ENCODE measurements around the gene TAP2. TPM values are rescaled to one million over a fixed set of nuclear protein-coding genes. Genes with fewer than 3 reads are reported as not detected.

The TAP2 gene
- total RNA-seq, 1 donor from 2014 or later = 24.2 TPM

GRCh38 chr6:32794510-32794909 is 44.0 kb downstream of the TAP2 start:
- DNase-seq (ENCODE audit: low spot score in 2 of 2, unreplicated experiment in 2 of 2) = no peak
- peaks cover 73% of the 10 kb centered on the region for H3K27me3 Mint-ChIP-seq (ENCODE audit: low read depth)
- H3K4me3 Mint-ChIP-seq = no peak overlapping the region
- TF ChIP-seq CTCF (IDR thresholded peaks at IDR 0.05; ENCODE audit: unreplicated experiment) = no peak
- H3K9me3 Mint-ChIP-seq = peaks cover 8% of the 10 kb centered on the region
- H3K36me3 Mint-ChIP-seq = no peaks in the 10 kb centered on the region
- H3K4me1 Mint-ChIP-seq = peaks cover 2% of the 10 kb centered on the region
- H3K27ac Mint-ChIP-seq = no peak overlapping the region

- Mint-ChIP-seq H3K4me3 (no peak overlapping the region), H3K36me3 (no peaks in the 10 kb centered on the region), H3K9me3 (peaks cover under 1% of the 10 kb centered on the region), H3K27ac (no peak overlapping the region), H3K4me1 (peaks cover 2% of the 10 kb centered on the region), H3K27me3 (ENCODE audit: low read depth) (peaks cover 68% of the 10 kb centered on the region)
- TF ChIP-seq CTCF (IDR thresholded peaks at IDR 0.05; ENCODE audit: unreplicated experiment) = no peak
- no peak for DNase-seq (ENCODE audit: low spot score in 2 of 2, unreplicated experiment in 2 of 2)
These were observed 45.6 kb downstream of the TAP2 start for GRCh38 chr6:32792901-32793435.

GRCh38 chr6:32790306-32790705 is 48.2 kb downstream of the TAP2 start:
- H3K27ac Mint-ChIP-seq = no peak overlapping the region
- H3K9me3 Mint-ChIP-seq = peaks cover 6% of the 10 kb centered on the region
- no peak overlapping the region for H3K4me3 Mint-ChIP-seq
- DNase-seq (ENCODE audit: low spot score in 2 of 2, unreplicated experiment in 2 of 2) = no peak
- H3K4me1 Mint-ChIP-seq = no peaks in the 10 kb centered on the region
- TF ChIP-seq CTCF (IDR thresholded peaks at IDR 0.05; ENCODE audit: unreplicated experiment) = no peak
- H3K27me3 Mint-ChIP-seq (ENCODE audit: low read depth) = peaks cover 59% of the 10 kb centered on the region
- no peaks in the 10 kb centered on the region for H3K36me3 Mint-ChIP-seq

Other genes with a start within 250 kb of the TAP2 start
- gene HLA-DRB1, start 248.9 kb downstream of the TAP2 start, total RNA-seq = 4.5 to 5.4 TPM (median 5.3 TPM) in 3 replicates
- not detected in 3 replicates for gene HLA-DQA1, start 201.3 kb downstream of the TAP2 start, total RNA-seq
- 9.0 to 9.8 TPM (median 9.7 TPM) in 3 replicates for gene HLA-DQB1, start 172.1 kb downstream of the TAP2 start, total RNA-seq
- gene HLA-DQA2, start 97.3 kb downstream of the TAP2 start, total RNA-seq = not detected in 3 replicates
- gene HLA-DQB2, start 75.2 kb downstream of the TAP2 start, total RNA-seq = not detected in 3 replicates
- gene HLA-DOB, start 21.7 kb downstream of the TAP2 start, total RNA-seq = 0.35 to 0.52 TPM (median 0.45 TPM) in 3 replicates
- gene PSMB8, start 5.3 kb upstream of the TAP2 start, total RNA-seq = 12.3 to 14.2 TPM (median 14.1 TPM) in 3 replicates
- gene TAP1, start 15.0 kb upstream of the TAP2 start, total RNA-seq = 9.3 to 10.4 TPM (median 10.3 TPM) in 3 replicates
- gene PSMB9, start 15.5 kb upstream of the TAP2 start, total RNA-seq = 0.81 to 0.82 TPM in 2 of 3 replicates, not detected in the other
- not detected in 3 replicates for gene HLA-DMB, start 102.3 kb upstream of the TAP2 start, total RNA-seq
- gene HLA-DMA, start 114.4 kb upstream of the TAP2 start, total RNA-seq = 1.7 to 2.1 TPM (median 2.0 TPM) in 3 replicates
- gene BRD2, start 129.9 kb upstream of the TAP2 start, total RNA-seq = 235 to 261 TPM (median 246 TPM) in 3 replicates
- gene HLA-DOA, start 170.9 kb upstream of the TAP2 start, total RNA-seq = 4.8 to 6.1 TPM (median 5.8 TPM) in 3 replicates
- gene HLA-DPA1, start 234.9 kb upstream of the TAP2 start, total RNA-seq = 2.0 to 2.2 TPM (median 2.0 TPM) in 3 replicates
- 12.0 to 12.7 TPM (median 12.0 TPM) in 3 replicates for gene HLA-DPB1, start 237.3 kb upstream of the TAP2 start, total RNA-seq

Data from mesothelial cell of epicardium (in vitro differentiated cells).